Measurements from ENCODE around the gene SYNE3.

The SYNE3 gene

DNA sequence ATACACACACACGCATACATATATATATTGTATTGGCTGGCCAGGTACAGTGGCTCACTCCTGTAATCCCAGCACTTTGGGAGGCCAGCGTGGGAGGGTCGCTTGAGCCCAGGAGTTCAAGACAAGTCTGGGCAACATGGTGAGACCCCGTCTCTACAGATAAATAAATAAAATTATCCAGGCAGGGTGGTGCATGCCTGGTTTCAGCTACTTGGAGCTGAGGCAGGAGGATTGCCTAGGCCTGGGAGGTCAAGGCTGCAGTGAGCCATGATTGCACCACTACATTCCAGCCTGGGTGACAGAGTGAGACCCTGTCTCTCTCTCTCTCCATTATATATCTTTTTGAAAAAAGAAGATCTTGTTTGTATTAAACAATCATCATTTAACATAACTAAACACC, 4.6 kb upstream of the SYNE3 start:
- Histone ChIP-seq H4K8ac (ENCODE audit: low read depth, low read length) (no peak overlapping the region), H2BK5ac (ENCODE audit: low read depth, low read length, poor library complexity) (no peak overlapping the region), H4K12ac (ENCODE audit: low read depth, low read length) (no peak overlapping the region), H2AK5ac (ENCODE audit: low read length) (no peak overlapping the region), H3K79me2 (ENCODE audit: control insufficient read depth, insufficient read depth, low read length, poor library complexity) (no peaks in the 10 kb centered on the region), H3K27me3 (ENCODE audit: insufficient read depth, low read length) (no peaks in the 10 kb centered on the region), H3K4me3 (ENCODE audit: low read depth, low read length) (no peak overlapping the region), H3K4me1 (ENCODE audit: control insufficient read depth in 1 of 2, insufficient read depth in 2 of 2, low read length in 2 of 2) (peaks cover 7 to 21% of the 10 kb centered on the region in 2 experiments), H3K23ac (ENCODE audit: low read length) (no peak overlapping the region), H3K9me3 (ENCODE audit: insufficient read depth, low read depth, low read length) (no peaks in the 10 kb centered on the region), H3K4ac (ENCODE audit: low read depth, low read length) (no peak overlapping the region), H4K91ac (ENCODE audit: low read depth, low read length) (no peak overlapping the region), H3K18ac (ENCODE audit: low read length) (no peak overlapping the region), H3K9ac (ENCODE audit: low read length) (no peak overlapping the region), H3K14ac (ENCODE audit: low read length) (no peak overlapping the region), H3K36me3 (ENCODE audit: control insufficient read depth in 1 of 2, insufficient read depth in 2 of 2, low read length in 2 of 2) (no peaks in the 10 kb centered on the region), H3K4me2 (ENCODE audit: low read length) (no peak overlapping the region), H2BK120ac (ENCODE audit: insufficient read depth, low read length, poor library complexity) (no peak overlapping the region), H3K27ac (ENCODE audit: low read depth, low read length) (no peak overlapping the region), H3K79me1 (ENCODE audit: low read length) (peaks cover 3% of the 10 kb centered on the region), H2BK12ac (ENCODE audit: low read length) (no peak overlapping the region), H2AFZ (ENCODE audit: insufficient read depth, low read length, poor library complexity) (no peak overlapping the region)
- no peak for DNase-seq
- no CpG with 5 or more reads among the region's 4 CpGs for WGBS (ENCODE audit: extremely low coverage, insufficient coverage, insufficient read length)

DNA sequence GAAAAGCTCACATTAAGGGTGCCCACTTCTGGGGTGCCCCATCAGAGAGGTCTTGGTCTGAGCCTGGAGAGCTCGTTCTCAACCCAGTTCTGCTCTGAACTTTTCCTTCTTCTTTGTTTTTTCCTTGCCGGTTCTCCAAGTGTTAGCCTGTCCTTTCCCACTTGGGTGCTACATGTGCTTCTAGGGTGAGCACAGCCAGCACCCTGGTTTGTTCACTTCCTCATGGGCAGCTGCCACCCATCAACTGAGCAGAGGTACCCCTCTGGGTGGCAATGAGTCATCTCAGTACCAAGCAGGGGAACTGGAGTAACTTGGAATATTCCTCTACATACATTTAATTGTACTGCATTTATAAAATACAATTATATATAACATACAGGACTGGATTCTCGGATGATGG, 3.9 kb upstream of the SYNE3 start:
- Histone ChIP-seq H3K14ac (ENCODE audit: low read length) (no peak overlapping the region), H2AFZ (ENCODE audit: insufficient read depth, low read length, poor library complexity) (no peak overlapping the region), H3K4me1 (ENCODE audit: control insufficient read depth in 1 of 2, insufficient read depth in 2 of 2, low read length in 2 of 2) (peaks cover 10 to 22% of the 10 kb centered on the region in 2 experiments), H2AK5ac (ENCODE audit: low read length) (no peak overlapping the region), H4K8ac (ENCODE audit: low read depth, low read length) (no peak overlapping the region), H3K27me3 (ENCODE audit: insufficient read depth, low read length) (no peaks in the 10 kb centered on the region), H3K23ac (ENCODE audit: low read length) (no peak overlapping the region), H3K27ac (ENCODE audit: low read depth, low read length) (no peak overlapping the region), H3K4me3 (ENCODE audit: low read depth, low read length) (no peak overlapping the region), H2BK5ac (ENCODE audit: low read depth, low read length, poor library complexity) (no peak overlapping the region), H3K79me2 (ENCODE audit: control insufficient read depth, insufficient read depth, low read length, poor library complexity) (no peaks in the 10 kb centered on the region), H2BK12ac (ENCODE audit: low read length) (no peak overlapping the region), H4K91ac (ENCODE audit: low read depth, low read length) (no peak overlapping the region), H3K79me1 (ENCODE audit: low read length) (peaks cover 2% of the 10 kb centered on the region), H4K12ac (ENCODE audit: low read depth, low read length) (no peak overlapping the region), H2BK120ac (ENCODE audit: insufficient read depth, low read length, poor library complexity) (no peak overlapping the region), H3K36me3 (ENCODE audit: control insufficient read depth in 1 of 2, insufficient read depth in 2 of 2, low read length in 2 of 2) (no peaks in the 10 kb centered on the region), H3K4me2 (ENCODE audit: low read length) (no peak overlapping the region), H3K9me3 (ENCODE audit: insufficient read depth, low read depth, low read length) (no peaks in the 10 kb centered on the region), H3K18ac (ENCODE audit: low read length) (no peak overlapping the region), H3K4ac (ENCODE audit: low read depth, low read length) (no peak overlapping the region), H3K9ac (ENCODE audit: low read length) (no peak overlapping the region)
- DNase-seq, result no peak
- no CpG with 5 or more reads among the region's 3 CpGs for WGBS (ENCODE audit: extremely low coverage, insufficient coverage, insufficient read length)

DNA sequence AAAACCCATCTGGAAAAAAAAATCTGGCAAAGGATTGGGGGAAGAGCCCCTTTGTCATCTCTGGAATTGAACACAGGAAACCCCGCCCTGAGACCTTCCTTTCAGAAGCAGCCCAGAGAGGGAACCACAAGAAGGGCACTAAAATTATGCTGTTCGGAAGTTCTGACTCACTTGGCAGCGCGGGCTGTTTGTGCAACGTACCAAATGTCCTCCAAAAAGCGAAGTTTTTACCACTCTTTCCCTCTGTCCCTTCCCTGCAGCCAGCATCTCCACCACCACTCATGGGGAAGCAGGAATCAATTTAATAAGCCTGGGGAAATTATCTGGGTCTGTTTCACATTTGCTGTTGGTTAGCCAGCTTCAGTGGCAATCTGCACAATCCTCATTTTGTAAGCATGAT, 3.2 kb upstream of the SYNE3 start:
- Histone ChIP-seq H3K27me3 (ENCODE audit: insufficient read depth, low read length) (no peaks in the 10 kb centered on the region), H3K4me3 (ENCODE audit: low read depth, low read length) (no peak overlapping the region), H2BK12ac (ENCODE audit: low read length) (no peak overlapping the region), H3K18ac (ENCODE audit: low read length) (no peak overlapping the region), H3K4me1 (ENCODE audit: control insufficient read depth in 1 of 2, insufficient read depth in 2 of 2, low read length in 2 of 2) (peaks cover 15 to 23% of the 10 kb centered on the region in 2 experiments), H3K36me3 (ENCODE audit: control insufficient read depth in 1 of 2, insufficient read depth in 2 of 2, low read length in 2 of 2) (no peaks in the 10 kb centered on the region), H3K27ac (ENCODE audit: low read depth, low read length) (no peak overlapping the region), H2AFZ (ENCODE audit: insufficient read depth, low read length, poor library complexity) (no peak overlapping the region), H3K4ac (ENCODE audit: low read depth, low read length) (no peak overlapping the region), H3K9me3 (ENCODE audit: insufficient read depth, low read depth, low read length) (no peaks in the 10 kb centered on the region), H3K23ac (ENCODE audit: low read length) (no peak overlapping the region), H3K4me2 (ENCODE audit: low read length) (no peak overlapping the region), H2BK5ac (ENCODE audit: low read depth, low read length, poor library complexity) (no peak overlapping the region), H2AK5ac (ENCODE audit: low read length) (no peak overlapping the region), H4K12ac (ENCODE audit: low read depth, low read length) (no peak overlapping the region), H3K79me2 (ENCODE audit: control insufficient read depth, insufficient read depth, low read length, poor library complexity) (no peaks in the 10 kb centered on the region), H3K79me1 (ENCODE audit: low read length) (no peaks in the 10 kb centered on the region), H4K8ac (ENCODE audit: low read depth, low read length) (no peak overlapping the region), H3K14ac (ENCODE audit: low read length) (no peak overlapping the region), H3K9ac (ENCODE audit: low read length) (no peak overlapping the region), H2BK120ac (ENCODE audit: insufficient read depth, low read length, poor library complexity) (no peak overlapping the region), H4K91ac (ENCODE audit: low read depth, low read length) (no peak overlapping the region)
- no CpG with 5 or more reads among the region's 6 CpGs for WGBS (ENCODE audit: extremely low coverage, insufficient coverage, insufficient read length)
- DNase-seq, result peak in 1 of 2 donors; percentile 46

DNA sequence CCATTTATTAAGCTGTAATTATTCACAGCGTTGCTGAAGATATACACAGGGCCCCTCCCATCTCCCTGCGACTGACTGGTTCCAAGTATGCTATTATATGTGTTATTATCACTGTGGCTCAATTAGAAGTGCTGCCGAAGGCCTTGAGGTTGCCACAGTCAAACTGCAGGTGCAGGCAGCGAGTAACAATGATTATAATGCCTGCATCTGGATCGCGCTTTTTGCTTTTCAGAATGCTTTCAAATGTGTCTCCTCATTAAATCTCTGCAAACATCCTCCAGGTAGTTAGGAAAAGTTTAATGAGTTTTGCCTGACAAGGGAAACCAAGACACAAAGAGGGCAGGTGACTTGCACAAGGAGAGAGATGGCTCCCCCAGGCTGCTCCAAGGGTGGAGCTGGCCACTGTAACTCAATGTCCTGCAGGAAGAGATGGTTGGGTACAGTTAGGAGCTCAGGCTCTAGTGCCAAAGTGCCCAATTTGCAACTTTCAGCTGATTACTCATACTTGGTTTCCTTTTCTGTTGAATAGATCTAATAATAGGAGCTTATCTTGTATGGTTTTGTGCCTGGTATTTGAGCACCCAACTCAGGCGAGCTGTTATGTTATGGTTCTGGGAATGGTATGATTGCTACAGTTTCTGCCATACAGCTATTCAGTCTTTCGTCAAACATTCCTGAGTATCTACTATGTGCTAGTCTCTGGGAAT, 1.7 kb upstream of the SYNE3 start:
- H2BK5ac ChIP-seq (ENCODE audit: low read depth, low read length, poor library complexity), result no peak overlapping the region
- H3K27me3 ChIP-seq (ENCODE audit: insufficient read depth, low read length), result no peaks in the 10 kb centered on the region
- H3K4me1 ChIP-seq (ENCODE audit: control insufficient read depth in 1 of 2, insufficient read depth in 2 of 2, low read length in 2 of 2), result peaks cover 18 to 20% of the 10 kb centered on the region in 2 experiments
- no CpG with 5 or more reads among the region's 8 CpGs for WGBS (ENCODE audit: extremely low coverage, insufficient coverage, insufficient read length)
- H3K36me3 ChIP-seq (ENCODE audit: control insufficient read depth in 1 of 2, insufficient read depth in 2 of 2, low read length in 2 of 2), result no peaks in the 10 kb centered on the region
- no peak overlapping the region for H3K4me3 ChIP-seq (ENCODE audit: low read depth, low read length)
- H3K18ac ChIP-seq (ENCODE audit: low read length), result no peak overlapping the region
- no peak overlapping the region for H3K23ac ChIP-seq (ENCODE audit: low read length)
- no peak overlapping the region for H3K4me2 ChIP-seq (ENCODE audit: low read length)
- H3K79me2 ChIP-seq (ENCODE audit: control insufficient read depth, insufficient read depth, low read length, poor library complexity), result peaks cover 2% of the 10 kb centered on the region
- no peaks in the 10 kb centered on the region for H3K9me3 ChIP-seq (ENCODE audit: insufficient read depth, low read depth, low read length)
- no peak overlapping the region for H3K27ac ChIP-seq (ENCODE audit: low read depth, low read length)
- H3K14ac ChIP-seq (ENCODE audit: low read length), result no peak overlapping the region
- DNase-seq, result peak in 1 of 2 donors; percentile 50
- no peak overlapping the region for H2BK120ac ChIP-seq (ENCODE audit: insufficient read depth, low read length, poor library complexity)
- H3K9ac ChIP-seq (ENCODE audit: low read length), result no peak overlapping the region
- H3K79me1 ChIP-seq (ENCODE audit: low read length), result peaks cover 6% of the 10 kb centered on the region
- no peak overlapping the region for H2AK5ac ChIP-seq (ENCODE audit: low read length)
- no peak overlapping the region for H2BK12ac ChIP-seq (ENCODE audit: low read length)
- no peak overlapping the region for H4K8ac ChIP-seq (ENCODE audit: low read depth, low read length)
- H4K12ac ChIP-seq (ENCODE audit: low read depth, low read length), result no peak overlapping the region
- H4K91ac ChIP-seq (ENCODE audit: low read depth, low read length), result no peak overlapping the region
- H3K4ac ChIP-seq (ENCODE audit: low read depth, low read length), result no peak overlapping the region
- no peak overlapping the region for H2AFZ ChIP-seq (ENCODE audit: insufficient read depth, low read length, poor library complexity)

All from trophoblast cell (in vitro differentiated cells and primary cell).